ENCODE data around the gene SERHL2.
"Not testable (repeated sequence)": the region's sequence is repeated elsewhere in the genome, so short reads cannot be mapped to it uniquely, and the experiment has no call there.

SERHL2 gene

DNA sequence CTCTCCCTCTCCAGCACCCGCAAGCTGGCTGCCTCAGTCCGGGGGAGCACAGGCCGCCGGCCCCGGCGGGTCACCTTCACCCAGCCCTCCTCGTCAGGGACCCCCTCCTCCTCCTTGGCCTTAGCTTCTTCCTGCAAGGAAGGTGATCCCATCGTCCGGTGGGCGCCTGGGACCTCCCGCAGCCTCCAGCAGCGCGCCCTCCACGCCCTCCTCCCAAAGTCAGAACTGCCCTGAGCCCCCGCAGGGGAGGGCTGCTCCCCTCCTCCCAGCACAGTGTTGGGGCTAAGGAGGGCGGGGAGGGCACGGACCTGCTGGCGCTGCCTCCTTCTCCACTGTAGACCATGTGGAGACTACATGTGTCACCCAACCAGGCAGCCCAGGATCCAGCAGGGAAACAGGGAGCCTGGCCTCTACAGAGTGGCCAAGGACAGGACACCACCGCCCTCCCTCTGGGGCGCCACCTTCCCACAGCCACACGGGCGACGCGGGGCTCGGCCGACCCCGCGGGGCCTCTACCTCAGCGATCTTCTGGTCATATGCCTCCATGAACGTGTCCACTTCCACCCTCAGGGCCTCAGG lies 22.3 kb downstream of the SERHL2 start:
- DNase-seq, result not testable (repeated sequence)

DNA sequence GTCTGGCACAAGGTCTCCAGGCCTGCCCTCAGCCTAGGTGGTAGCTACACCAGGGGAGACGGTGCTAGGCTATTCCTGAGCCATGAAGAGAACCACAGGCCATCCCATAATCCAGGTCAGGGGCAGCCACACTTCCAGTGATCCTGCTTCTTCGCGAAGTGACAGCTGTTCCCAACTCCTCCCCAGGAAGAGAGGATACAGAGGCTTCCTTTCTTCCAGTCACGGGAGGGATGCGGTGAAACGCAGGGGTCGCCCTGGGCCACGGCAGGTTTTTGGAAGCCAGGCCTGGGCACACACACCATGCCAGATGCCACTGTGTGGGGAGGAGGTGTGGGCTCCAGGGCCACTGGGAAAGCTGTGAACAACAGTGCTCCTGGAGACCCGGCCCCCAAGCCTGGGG lies 23.4 kb downstream of the SERHL2 start:
- not testable (repeated sequence) for DNase-seq

DNA sequence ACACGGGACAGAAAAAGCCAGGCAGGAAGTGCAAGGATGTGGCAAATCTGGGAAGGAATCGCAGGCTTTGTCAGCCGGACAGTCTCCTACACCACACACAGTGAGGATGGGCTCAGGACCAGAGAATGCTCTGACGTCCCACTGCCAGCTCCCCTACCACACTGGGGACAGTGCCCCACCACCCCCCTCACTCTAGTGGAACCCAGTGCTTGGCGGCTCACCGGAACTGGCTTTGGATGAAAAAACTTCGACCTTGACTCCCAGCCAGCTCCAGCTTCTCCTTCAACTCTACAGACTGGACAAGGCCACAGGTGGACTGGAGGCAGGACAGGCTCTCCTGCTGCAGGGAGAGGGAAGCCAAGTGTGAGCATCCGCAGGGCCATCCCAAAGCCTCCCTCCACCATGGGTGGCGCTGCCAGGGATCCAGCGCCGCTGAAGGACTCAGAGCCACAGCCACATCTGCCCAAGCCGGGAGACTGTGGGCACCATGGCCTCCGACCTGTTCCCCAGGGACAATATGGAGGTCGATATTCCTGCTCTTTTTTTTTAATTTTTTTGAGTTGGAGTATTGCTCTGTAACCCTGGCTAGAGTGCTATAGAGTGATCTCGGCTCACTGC lies 24.0 kb downstream of the SERHL2 start:
- DNase-seq, result no peak

DNA sequence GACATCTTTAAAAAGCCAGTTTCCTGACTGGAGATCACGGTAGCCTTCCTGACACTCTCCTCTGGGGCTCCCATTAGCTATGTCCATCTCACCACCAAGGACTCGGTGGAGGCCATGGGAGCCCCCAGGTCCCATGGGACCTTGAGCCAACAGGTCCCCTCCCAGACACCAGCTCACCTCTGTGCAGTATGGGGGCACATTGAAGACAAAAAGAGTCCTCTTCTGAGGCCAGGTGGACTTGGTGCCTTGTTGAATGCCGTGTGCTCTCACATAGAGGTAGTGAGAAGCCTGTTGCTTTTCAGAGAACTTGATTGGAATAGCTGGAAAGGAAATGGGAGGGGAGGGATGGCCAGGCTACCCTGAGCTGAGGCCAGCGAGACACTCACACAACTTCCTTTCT lies 26.3 kb downstream of the SERHL2 start:
- not testable (repeated sequence) for DNase-seq

DNA sequence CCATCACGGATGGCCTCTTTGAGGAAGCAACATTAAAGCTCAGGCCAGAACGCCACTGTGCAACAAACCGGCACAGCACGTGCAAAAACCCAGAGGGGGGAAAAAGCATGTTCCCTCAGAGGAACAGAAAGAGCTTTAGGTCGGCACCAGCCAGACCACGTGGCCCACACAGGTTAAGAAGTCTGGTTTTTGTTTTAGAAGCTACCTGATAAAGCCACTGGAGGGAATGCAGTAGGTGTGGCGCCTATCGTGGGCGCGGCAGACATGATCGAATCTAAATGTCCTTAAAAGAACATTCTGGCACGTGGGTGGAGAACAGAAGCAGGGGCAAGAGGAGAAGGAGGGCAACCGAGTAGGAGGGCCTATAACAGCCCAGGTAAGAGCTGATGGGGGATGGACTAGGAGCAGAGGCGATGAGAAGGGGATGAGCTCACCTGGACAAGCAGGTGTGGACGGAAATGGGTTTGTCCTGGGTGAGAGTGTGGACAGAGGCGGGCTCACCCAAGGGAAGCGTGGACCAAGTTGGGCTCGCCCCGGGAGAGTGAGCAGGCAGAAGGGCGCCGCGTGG lies 27.5 kb downstream of the SERHL2 start:
- DNase-seq, result peak; percentile 17

DNA sequence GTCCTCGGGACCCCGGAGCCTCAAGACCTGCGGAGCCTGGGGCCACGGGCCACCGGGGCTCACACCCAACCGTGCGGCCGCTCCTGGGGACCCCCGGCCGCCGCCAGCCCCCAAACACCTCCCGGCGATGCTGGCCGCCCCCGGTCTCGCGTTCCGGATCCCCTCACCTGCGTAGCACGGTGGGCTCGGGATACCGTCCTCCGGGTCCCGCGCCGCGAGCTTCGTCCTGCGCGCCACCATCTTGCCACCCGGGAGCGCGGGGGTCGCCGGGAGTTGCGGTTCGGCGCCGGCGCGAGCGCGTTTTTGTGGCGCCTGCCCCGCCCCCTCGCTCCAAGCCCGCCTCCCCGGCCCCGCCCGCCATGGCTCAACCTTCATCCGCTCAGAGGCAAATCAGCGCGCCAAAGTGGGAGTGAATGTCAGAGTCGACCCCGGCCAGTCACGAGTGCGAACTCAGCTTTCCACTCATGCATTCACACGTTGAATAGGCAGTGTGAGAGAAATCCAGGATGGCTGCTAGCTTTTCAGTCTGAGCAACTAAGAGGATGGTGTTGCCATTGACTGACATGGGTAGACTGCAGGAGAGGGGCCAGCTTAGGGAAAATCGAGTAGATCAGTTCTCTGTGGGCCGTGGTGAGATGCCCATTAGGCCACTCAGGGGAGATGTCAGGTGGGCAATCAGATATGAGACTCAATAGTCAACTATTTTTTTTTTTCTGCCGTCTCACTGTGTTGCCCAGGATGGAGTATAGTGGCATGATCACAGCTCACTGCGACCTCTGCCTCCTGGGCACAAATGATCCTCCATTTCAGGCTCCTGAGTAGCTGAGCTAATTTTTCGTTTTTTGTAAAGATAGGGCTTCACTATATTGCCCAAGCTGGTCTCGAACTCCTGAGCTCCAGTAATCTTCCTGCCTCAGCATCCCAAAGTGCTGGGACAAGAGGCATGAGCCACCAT lies 28.3 kb downstream of the SERHL2 start:
- peak; percentile 71 for DNase-seq

DNA sequence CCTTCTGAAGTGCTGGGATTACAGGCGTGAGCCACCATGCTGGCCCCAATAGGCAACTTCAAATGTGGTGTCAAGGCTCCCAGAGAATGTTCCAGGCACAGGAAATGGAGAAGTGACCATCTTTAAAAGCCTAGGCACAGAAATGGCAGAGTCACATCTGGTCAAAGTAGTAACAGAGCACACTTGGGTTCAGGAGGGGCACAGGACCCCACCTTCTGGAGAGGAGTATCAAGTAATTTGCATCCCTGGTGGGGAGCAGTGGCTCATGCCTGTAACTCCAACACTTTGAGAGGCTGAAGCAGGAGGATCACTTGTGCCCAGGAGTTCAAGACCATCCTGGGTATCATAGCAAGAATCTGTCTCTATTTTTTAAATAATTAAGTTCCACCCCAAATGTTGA lies 29.2 kb downstream of the SERHL2 start:
- no peak for DNase-seq

DNA sequence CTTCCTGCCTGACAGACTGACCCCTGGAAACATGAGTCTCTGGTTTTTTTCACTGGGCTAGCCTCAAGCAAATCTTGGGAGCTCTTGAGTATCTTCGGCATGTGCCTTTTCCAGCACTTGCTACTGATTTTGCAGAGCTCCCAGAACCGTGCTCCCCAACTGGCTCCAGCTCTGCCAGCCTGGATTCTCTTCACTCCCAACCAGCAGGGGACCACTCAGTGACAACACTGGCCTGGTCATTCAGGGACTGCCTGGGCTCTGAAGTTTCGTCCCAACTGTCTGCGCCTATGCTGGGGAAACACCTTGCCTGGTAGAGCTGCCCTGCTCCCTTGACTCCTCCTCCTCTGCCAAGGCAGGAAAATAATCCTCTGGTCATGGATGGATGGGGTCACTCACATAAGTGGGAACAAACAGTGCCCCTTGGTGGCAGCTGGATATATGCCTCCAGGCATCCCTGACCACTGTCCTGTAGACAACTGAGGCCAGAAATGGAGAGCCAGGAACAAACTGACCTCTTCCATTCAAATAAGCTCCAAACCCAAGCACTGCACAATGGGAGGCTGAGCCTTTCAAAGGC lies 30.7 kb downstream of the SERHL2 start:
- no peak for DNase-seq

DNA sequence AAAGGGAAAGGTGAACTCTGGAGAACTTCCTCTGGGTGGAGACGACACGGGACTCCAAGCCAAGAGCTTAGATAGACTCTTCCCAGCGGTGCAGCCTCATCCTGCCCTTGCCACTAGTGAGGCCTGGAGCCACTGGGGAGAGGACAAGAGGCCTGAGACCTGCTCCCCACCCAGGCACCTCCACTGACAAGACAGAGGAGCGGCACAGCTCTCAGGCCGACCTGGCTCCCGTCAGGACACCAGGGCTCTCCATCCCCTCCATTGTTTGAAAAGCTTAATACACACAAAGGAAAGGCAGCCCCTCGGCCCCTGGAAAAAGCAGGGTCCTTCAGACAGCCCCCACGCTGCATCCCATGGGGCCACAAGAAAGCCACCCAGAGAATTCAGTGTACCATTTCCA lies 31.3 kb downstream of the SERHL2 start:
- DNase-seq, result no peak

DNA sequence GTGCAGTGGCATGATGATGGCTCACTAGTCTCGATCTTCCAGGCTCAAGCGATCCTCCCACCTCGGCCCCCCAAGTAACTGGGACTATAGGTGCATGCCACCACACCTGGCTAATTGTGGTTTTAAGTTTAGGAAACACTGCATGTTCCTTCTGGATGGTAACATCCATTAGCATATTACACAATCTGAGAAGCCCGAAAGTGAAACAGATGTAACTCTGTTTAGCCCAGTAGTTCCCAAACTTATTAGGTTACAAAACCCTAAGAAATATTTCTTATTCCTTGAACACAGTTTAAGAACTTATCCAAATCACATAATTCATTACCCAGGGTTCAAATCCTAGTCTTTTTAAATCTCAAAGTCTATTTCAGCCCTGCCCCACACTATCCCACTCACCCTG lies 32.6 kb downstream of the SERHL2 start:
- DNase-seq, result no peak

DNA sequence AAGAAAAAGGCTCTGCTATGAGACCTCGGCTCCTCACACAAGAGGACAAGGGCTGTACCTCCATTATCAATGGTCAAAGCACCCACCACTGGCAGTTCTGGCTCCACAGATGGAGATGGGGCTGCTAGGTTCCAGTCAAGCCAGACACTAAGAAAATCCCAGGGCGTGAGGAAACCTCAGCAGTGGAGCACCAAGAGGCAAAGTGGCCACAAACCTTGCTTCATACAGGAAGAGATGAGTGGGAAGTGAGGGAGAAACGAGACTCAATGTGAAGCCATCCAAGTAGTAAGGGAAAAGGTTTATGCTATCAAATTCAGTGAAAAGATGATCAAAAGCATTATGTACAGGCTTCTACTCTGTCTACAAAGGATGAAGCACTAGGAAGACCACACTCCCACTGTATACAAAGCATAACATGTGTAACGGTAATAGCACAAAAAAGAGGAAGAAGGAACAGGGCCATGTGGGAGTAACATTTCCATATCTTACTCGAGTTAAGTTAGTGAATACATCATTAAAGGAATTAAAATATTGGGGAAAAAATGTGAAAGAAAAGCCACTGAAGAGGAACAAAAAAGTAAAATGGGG lies 33.9 kb downstream of the SERHL2 start:
- DNase-seq, result no peak

DNA sequence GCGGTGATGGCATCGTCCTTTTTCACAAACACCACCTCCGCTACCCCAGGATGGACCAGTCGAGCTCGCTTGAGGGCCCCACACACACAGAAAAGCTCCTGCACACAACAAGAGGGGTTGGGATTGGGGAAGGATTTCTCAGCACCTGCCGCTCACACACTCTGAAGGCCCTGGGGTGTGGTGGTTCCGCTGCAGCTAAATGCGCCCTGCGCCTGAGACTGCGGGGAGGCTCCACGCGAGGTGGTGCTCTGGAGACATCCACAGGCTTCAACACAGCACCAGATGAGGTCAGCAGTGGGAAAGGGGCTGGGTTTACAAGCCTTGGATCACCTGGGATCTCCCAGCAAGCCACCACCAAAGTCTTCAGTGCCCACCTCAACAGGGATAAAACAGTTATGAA lies 38.2 kb downstream of the SERHL2 start:
- DNase-seq, result no peak

DNA sequence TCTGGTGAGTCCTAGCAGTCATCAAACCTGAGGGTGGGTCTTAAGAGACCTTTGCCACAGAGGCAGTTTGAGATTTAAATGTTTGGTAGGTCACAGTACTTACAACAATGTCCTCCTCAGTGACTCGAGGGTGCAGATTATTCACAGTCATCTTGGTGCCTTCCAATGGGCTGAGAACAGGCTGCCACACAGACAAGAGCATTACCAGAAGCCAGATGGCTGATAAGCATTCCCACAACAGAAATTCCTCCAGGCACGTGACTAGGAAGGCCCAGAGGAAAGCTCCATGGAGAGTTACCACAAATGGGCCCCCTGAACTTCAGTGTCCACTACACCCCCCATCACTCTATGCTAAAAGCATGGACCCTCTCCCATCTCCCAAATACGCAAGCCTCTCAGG lies 41.7 kb downstream of the SERHL2 start:
- no peak for DNase-seq

DNA sequence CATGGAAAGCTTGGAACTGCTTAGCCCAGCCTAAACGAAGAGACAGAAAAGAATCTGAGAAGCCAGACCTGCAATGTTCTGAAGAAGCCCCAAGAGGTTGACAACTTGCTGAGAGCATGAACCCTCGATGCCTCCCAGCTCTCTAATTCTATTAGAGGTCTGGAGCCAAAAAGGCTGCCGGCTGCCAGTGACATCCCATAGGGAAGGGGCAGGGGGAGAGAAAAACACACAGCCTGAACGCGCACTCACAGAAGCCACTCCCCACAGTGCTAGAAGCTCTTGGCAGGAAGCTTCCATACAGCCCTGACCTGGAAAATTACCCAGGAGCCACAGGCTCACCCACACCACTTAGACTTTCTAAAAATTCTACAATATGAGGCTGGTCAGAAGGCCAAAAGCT lies 42.6 kb downstream of the SERHL2 start:
- DNase-seq, result no peak

DNA sequence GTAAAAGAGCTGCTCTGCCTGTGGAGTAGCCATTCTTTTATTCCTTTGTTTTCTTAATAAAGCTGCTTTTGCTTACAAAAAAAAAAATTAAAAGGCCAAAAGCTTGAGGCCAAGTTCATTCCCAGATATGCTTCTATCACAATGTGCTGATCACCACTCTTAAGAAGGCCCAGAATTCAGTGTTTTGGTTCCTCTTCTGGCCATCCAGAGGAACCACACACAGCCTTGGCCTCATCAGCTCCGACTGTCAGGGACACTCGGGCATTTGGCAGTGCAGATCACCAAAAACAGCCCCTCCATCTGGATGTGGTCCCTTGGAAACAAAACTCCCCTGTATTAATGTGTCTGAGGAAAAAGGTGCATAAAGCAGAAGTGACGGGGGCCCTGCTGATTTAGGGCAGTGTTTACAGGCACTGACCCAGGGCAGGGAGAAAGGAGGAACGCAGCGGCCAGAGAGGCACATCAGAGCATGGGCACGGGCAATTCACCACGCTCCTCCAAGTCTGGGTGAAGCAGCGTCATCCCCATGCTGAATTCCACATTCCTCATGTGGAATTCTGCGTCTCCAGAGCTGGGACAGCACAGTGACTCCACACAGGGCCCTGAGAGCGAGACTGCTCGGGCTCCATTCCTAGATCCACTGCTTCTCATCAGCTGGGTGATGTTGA lies 43.2 kb downstream of the SERHL2 start:
- DNase-seq, result no peak

DNA sequence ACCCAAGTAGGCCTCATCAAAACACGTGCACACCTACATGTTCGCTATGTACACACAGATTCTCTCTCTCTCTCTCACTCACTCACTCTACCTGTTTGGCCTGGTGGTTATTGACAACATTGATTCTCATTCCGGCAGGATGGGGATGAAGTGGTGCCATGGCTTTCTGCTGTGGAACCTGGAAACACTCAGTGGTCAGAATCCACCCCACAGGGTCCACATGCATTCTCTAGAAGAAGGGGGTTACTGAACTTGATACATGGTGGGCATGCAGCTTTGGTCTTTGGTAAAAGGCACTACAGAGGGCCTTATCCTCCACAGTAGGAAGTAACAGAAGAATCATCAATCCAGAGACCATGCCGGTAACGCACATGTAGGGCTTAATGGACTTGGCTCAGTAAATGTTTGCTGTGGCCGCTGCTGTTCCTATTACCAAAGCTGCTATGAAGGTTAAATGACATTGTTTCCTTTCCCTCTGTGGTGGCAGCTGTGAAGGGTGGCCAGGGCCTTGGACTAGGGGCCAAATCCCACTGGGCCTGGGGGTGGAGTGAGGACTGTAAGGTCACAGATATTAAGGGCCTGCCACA lies 48.2 kb downstream of the SERHL2 start:
- DNase-seq, result no peak

DNA sequence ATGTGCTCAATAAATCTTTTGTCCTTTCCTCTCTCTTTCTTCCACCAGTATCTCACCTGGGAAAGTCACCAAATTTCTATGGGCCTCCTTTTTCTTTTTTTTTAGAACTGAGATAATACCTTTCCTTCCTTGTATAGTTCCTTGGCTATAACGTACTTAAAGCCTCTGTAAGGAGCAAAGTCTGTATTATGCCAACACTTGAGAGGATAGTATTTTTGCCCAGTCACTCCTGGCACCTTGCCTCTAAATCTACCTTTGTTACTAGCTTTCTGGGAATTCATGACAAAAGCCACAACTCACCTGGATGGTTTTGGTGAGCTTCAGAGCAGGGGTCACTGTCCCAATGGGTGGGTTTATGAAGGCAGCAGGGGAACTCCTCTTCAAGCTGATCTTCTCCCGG lies 48.7 kb downstream of the SERHL2 start:
- no peak for DNase-seq

DNA sequence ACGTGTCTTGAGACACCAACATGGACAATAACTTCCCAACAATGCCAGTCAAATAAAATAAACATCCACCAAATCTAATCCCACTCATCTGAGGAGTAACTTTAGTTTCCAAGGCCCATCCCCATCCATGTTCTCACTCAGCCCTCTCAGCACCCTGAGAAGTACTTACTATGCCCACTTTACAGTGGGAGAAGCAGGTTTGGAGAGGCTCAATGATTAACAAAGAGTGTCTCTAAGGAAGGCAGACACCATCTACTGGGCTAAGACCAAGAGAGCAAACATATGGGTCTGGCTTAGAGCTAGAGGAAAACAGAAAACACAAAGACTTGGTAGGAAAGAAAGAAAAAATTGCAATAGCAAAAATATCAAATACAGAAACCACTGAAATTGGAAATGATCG lies 49.7 kb downstream of the SERHL2 start:
- no peak for DNase-seq

DNA sequence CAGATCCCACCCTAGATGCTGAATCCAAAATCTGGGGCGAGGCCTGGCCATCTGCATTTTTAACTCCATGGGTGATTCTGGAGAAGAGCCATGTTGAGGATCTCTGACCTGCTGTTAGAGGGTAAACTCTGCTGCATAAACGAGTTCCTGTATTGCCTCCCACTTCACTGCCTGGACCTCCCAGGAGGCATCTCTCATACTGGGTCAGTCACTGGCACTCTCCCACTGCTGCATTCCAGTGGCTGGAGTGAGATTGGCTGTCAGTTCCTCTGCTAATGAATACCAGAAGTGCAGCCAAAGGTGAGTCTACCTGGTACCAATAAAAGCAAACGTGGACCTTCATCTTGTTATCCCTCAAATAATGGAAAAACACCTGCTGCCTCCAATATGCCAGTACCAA lies 50.6 kb downstream of the SERHL2 start:
- DNase-seq, result no peak

DNA sequence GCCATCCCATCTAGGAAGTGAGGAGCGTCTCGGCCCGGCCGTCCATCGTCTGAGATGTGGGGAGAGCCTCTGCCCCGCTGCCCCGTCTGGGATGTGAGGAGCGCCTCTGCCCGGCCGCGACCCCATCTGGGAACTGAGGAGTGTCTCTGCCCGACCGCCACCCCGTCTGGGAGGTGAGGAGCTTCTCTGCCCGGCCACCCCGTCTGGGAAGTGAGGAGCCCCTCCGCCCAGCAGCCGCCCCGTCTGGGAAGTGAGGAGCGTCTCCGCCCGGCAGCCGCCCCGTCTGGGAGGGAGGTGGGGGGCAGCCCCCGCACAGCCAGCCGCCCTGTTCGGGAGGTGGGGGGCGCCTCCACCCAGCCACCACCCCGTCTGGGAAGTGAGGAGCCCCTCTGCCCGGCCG lies 53.9 kb downstream of the SERHL2 start:
- not testable (repeated sequence) for DNase-seq

DNA sequence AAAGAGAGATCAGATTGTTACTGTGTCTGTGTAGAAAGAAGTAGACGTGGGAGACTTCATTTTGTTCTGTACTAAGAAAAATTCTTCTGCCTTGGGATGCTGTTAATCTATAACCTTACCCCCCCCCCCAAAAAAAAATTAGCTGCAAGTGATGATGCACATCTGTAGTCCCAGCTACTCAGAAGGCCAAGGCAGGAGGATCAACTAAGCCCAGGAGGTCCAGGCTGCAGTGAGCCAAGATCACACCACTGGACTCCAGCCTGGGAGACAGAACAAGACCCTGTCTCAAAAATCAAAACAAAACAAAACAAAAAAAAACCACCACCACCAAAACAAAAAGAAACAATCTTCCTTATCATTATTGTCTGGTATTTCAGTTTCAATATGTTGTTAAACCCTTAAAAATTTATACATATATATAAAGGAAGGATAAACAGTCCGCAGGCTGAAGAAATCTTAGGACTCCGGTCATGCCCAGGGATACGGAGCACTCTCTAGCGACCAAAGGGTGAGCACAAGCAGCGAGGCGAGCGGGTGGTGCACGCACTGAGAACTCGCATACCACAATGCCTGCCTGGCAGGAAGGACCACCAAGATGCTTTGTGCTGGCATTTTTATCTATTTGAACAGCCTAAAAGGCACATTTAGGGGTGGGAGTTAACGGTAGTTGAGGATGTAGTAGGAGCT lies 54.5 kb downstream of the SERHL2 start:
- DNase-seq, result no peak

All from NCI-H2029 (cell line).